ENCODE results near the gene TMEM17. TPM values are rescaled to one million over a fixed set of nuclear protein-coding genes. Genes with fewer than 3 reads are reported as not detected.

Gene TMEM17
- polyA plus RNA-seq, 2 of the 4 experiments (the other 2 are of a cell fraction): 5.2 to 10.2 TPM

- DNase-seq (ENCODE audit: low read depth in 1 of 2, low spot score in 1 of 2): no peak
- TF ChIP-seq MAFK (IDR thresholded peaks at IDR 0.05; ENCODE audit: partially characterized antibody): no peak
- no peak for TF ChIP-seq HDAC2 (IDR thresholded peaks at IDR 0.05)
- no peak for TF ChIP-seq CTCF (IDR thresholded peaks at IDR 0.05)
- TF ChIP-seq ATOH8 (CRISPR knock-in tag; IDR thresholded peaks at IDR 0.05; ENCODE audit: low read depth): no peak
- no peak for TF ChIP-seq RARB (CRISPR knock-in tag; IDR thresholded peaks at IDR 0.05)
- TF ChIP-seq E2F6 (IDR thresholded peaks at IDR 0.05; ENCODE audit: borderline replicate concordance, low read depth): no peak
- no peak for TF ChIP-seq RCOR1 (IDR thresholded peaks at IDR 0.05; ENCODE audit: low read depth, low read length)
- TF ChIP-seq RNF2 (IDR thresholded peaks at IDR 0.05; ENCODE audit: borderline replicate concordance, low read depth): no peak
- TF ChIP-seq NPAS2 (CRISPR knock-in tag; IDR thresholded peaks at IDR 0.05; ENCODE audit: borderline replicate concordance): no peak
- no peak for TF ChIP-seq POLR2A (IDR thresholded peaks at IDR 0.05; ENCODE audit: low read length)
- TF ChIP-seq HOXB13 (CRISPR knock-in tag; IDR thresholded peaks at IDR 0.05; ENCODE audit: low read depth): no peak
- TF ChIP-seq NR3C1 (IDR thresholded peaks at IDR 0.05): no peak
- no peak for TF ChIP-seq FOXS1 (CRISPR knock-in tag; IDR thresholded peaks at IDR 0.05)
- no peak for TF ChIP-seq ZSCAN20 (CRISPR knock-in tag; IDR thresholded peaks at IDR 0.05)
- no peak for TF ChIP-seq REST (IDR thresholded peaks at IDR 0.05)
- TF ChIP-seq TP53 (CRISPR knock-in tag; IDR thresholded peaks at IDR 0.05): no peak
- no peak for TF ChIP-seq ZFP36 (IDR thresholded peaks at IDR 0.05; ENCODE audit: borderline replicate concordance, partially characterized antibody)
- TF ChIP-seq ESRRA (IDR thresholded peaks at IDR 0.05; ENCODE audit: borderline replicate concordance, low read length): no peak
- ChIA-PET POLR2A (interaction anchor here (1.7 kb wide), 1 partner anchor 34 kb away, joined by 8 read pairs; the partner anchor contains the start of gene TMEM17), CTCF (interaction anchor here (1.4 to 2.7 kb wide), 2 partner anchors 9 to 16 kb away, joined by 5 to 12 read pairs; no protein-coding TSS in a partner anchor)
- Histone ChIP-seq H3K9me3 (no peaks in the 10 kb centered on the region), H3K27ac (no peak overlapping the region), H3K4me3 (no peak overlapping the region), H3K4me1 (peaks cover 8% of the 10 kb centered on the region; the same call in 2 of the 3 replicates), H3K4me2 (no peak overlapping the region)
- FAIRE-seq: no peak
- WGBS (ENCODE audit: missing lambda C conversion rate): 61% methylated on average over 2 of the region's 2 CpGs
- ATAC-seq: no peak
Observed at GRCh38 chr2:62472312-62472711, 33.7 kb downstream of the TMEM17 start.

- FAIRE-seq (no peak), ATAC-seq (no peak), DNase-seq (ENCODE audit: low read depth in 1 of 2, low spot score in 1 of 2) (no peak)
- Histone ChIP-seq H3K4me3 (no peak overlapping the region), H3K4me2 (no peak overlapping the region), H3K27ac (peak overlapping the region in 1 of 2 experiments; percentile 12; a peak in 1 of 6 replicates), H3K4me1 (peaks cover 11% of the 10 kb centered on the region; the same call in 2 of the 3 replicates), H3K9me3 (no peaks in the 10 kb centered on the region)
- CTCF ChIA-PET: interaction anchor here (1.4 to 7.0 kb wide), 4 partner anchors 10 to 304 kb away, joined by 4 to 59 read pairs (median 8); no protein-coding TSS in a partner anchor
- 73% methylated on average over 7 of the region's 7 CpGs for whole genome bisulfite sequencing (ENCODE audit: missing lambda C conversion rate)
- TF ChIP-seq NR3C1 (IDR thresholded peaks at IDR 0.05): no peak
- no peak for TF ChIP-seq CEBPB (IDR thresholded peaks at IDR 0.05)
- no peak for TF ChIP-seq SMC3 (IDR thresholded peaks at IDR 0.05)
- TF ChIP-seq RAD21 (conservative IDR thresholded peaks at IDR 0.05 in 1 of 2, IDR thresholded peaks at IDR 0.05 in 1 of 2): no peak
- TF ChIP-seq POLR2A (IDR thresholded peaks at IDR 0.05; ENCODE audit: low read length): no peak
- TF ChIP-seq ESRRA (IDR thresholded peaks at IDR 0.05; ENCODE audit: borderline replicate concordance, low read length): no peak
- no peak for TF ChIP-seq NPAS2 (CRISPR knock-in tag; IDR thresholded peaks at IDR 0.05; ENCODE audit: borderline replicate concordance)
- no peak for TF ChIP-seq JUN (IDR thresholded peaks at IDR 0.05)
- TF ChIP-seq HDAC2 (IDR thresholded peaks at IDR 0.05): no peak
- no peak for TF ChIP-seq BHLHE40 (IDR thresholded peaks at IDR 0.05; ENCODE audit: low read depth, low read length)
- no peak for TF ChIP-seq PBX3 (IDR thresholded peaks at IDR 0.05)
- TF ChIP-seq ZC3H11A (IDR thresholded peaks at IDR 0.05): no peak
- no peak for TF ChIP-seq RARB (CRISPR knock-in tag; IDR thresholded peaks at IDR 0.05)
- TF ChIP-seq KDM5A (IDR thresholded peaks at IDR 0.05): no peak
- no peak for TF ChIP-seq HMGXB4 (CRISPR knock-in tag; IDR thresholded peaks at IDR 0.05; ENCODE audit: borderline replicate concordance)
- POLR2A ChIA-PET: interaction anchor here (1.7 kb wide), 1 partner anchor 34 kb away, joined by 8 read pairs; the partner anchor contains the start of gene TMEM17
Observed at GRCh38 chr2:62471816-62472215, 34.2 kb downstream of the TMEM17 start.
